SK-N-SH treated with all-trans-retinoic acid at 6 μM for 48 hours (cell line): ENCODE data around the gene FGF19.

Experiments
- ATAC-seq: fragments of 200-7000 bp; cut with Tn5 transposase; 3 replicates; pipeline ENCODE4 v1.9.1; 2020; ENCODE audit warnings: mild to moderate bottlenecking, moderate library complexity
- ARNTL ChIP-seq: fragments of 450-650 bp; formaldehyde crosslinking; IDR thresholded peaks from 2 replicates; pipeline ENCODE4 v1.5.0; 2020; ENCODE audit warnings: low read depth, mild to moderate bottlenecking, moderate library complexity, borderline replicate concordance
- BACH2 ChIP-seq: fragments of 250-450 bp; sonication (Bioruptor Pico); IDR thresholded peaks from 2 replicates; pipeline ENCODE4 v1.9.0; 2021; ENCODE audit warnings: mild to moderate bottlenecking, borderline replicate concordance
- CREB5 ChIP-seq: fragments of 250-450 bp; sonication (Bioruptor Pico); IDR thresholded peaks from 2 replicates; pipeline ENCODE4 v1.5.1; 2020; ENCODE audit warnings: low read depth, mild to moderate bottlenecking, moderate library complexity
- CSRNP3 ChIP-seq: fragments of 250-450 bp; sonication (Bioruptor Pico); IDR thresholded peaks from 2 replicates; pipeline ENCODE4 v1.5.1; 2021; ENCODE audit warnings: mild to moderate bottlenecking, moderate library complexity
- ESRRG ChIP-seq: fragments of 250-450 bp; sonication (Bioruptor Pico); IDR thresholded peaks from 2 replicates; pipeline ENCODE4 v1.6.1; 2021; ENCODE audit warnings: mild to moderate bottlenecking
- GLIS3 ChIP-seq: fragments of 250-450 bp; sonication (Bioruptor Pico); IDR thresholded peaks from 2 replicates; pipeline ENCODE4 v1.5.0; 2020; ENCODE audit warnings: mild to moderate bottlenecking, moderate library complexity
- ISL1 ChIP-seq: fragments of 250-450 bp; sonication (Bioruptor Pico); IDR thresholded peaks from 2 replicates; pipeline ENCODE4 v2.1.2; 2022; ENCODE audit warnings: mild to moderate bottlenecking, moderate library complexity
- OSR1 ChIP-seq: fragments of 250-450 bp; sonication (Bioruptor Pico); IDR thresholded peaks from 2 replicates; pipeline ENCODE4 v1.8.0; 2022; ENCODE audit warnings: moderate library complexity, mild to moderate bottlenecking, inconsistent platforms
- POU6F1 ChIP-seq: fragments of 250-450 bp; sonication (Bioruptor Pico); IDR thresholded peaks from 2 replicates; pipeline ENCODE4 v1.8.0; 2021; ENCODE audit warnings: low read depth, mild to moderate bottlenecking, moderate library complexity, borderline replicate concordance
- PPARA ChIP-seq: fragments of 250-450 bp; sonication (Bioruptor Pico); IDR thresholded peaks from 2 replicates; pipeline ENCODE4 v1.5.0; 2020; ENCODE audit warnings: mild to moderate bottlenecking, borderline replicate concordance
- RARB ChIP-seq: fragments of 250-450 bp; sonication (Bioruptor Pico); IDR thresholded peaks from 2 replicates; pipeline ENCODE4 v1.8.0; 2021; ENCODE audit warnings: mild to moderate bottlenecking, moderate library complexity
- SNAI2 ChIP-seq: fragments of 250-450 bp; sonication (Bioruptor Pico); IDR thresholded peaks from 2 replicates; pipeline ENCODE4 v1.5.0; 2020; ENCODE audit warnings: mild to moderate bottlenecking, moderate library complexity
- TOX ChIP-seq: fragments of 250-450 bp; sonication (Bioruptor Pico); IDR thresholded peaks from 2 replicates; pipeline ENCODE4 v1.8.0; 2021; ENCODE audit warnings: mild to moderate bottlenecking, moderate library complexity, borderline replicate concordance
- TSHZ2 ChIP-seq: fragments of 250-450 bp; sonication (Bioruptor Pico); IDR thresholded peaks from 2 replicates; pipeline ENCODE4 v1.5.0; 2020; ENCODE audit warnings: mild to moderate bottlenecking, moderate library complexity
- ZC3H10 ChIP-seq: fragments of 250-450 bp; sonication (Bioruptor Pico); IDR thresholded peaks from 2 replicates; pipeline ENCODE4 v1.5.1; 2021; ENCODE audit warnings: mild to moderate bottlenecking, moderate library complexity
- ZFP3 ChIP-seq: fragments of 250-450 bp; sonication (Bioruptor Pico); IDR thresholded peaks from 2 replicates; pipeline ENCODE4 v1.5.0; 2020; ENCODE audit warnings: mild to moderate bottlenecking, moderate library complexity
- ZFP30 ChIP-seq: fragments of 450-650 bp; formaldehyde crosslinking; IDR thresholded peaks from 2 replicates; pipeline ENCODE4 v1.5.0; 2022; ENCODE audit warnings: mild to moderate bottlenecking, moderate library complexity
- ZNF565 ChIP-seq: fragments of 450-650 bp; formaldehyde crosslinking; conservative IDR thresholded peaks from 2 replicates; pipeline ENCODE4 v1.5.0; 2020; ENCODE audit warnings: low read depth, mild to moderate bottlenecking, moderate library complexity
- ZNF70 ChIP-seq: fragments of 450-650 bp; formaldehyde crosslinking; IDR thresholded peaks from 2 replicates; pipeline ENCODE4 v1.5.0; 2020; ENCODE audit warnings: mild to moderate bottlenecking, moderate library complexity
- ZNF8 ChIP-seq: fragments of 450-650 bp; formaldehyde crosslinking; IDR thresholded peaks from 2 replicates; pipeline ENCODE4 v1.5.0; 2020; ENCODE audit warnings: mild to moderate bottlenecking, moderate library complexity

FGF19 gene

GRCh38 chr11:69666261-69666660 is 37.6 kb downstream of the FGF19 start (continued):
- TF ChIP-seq ZNF565 (CRISPR knock-in tag) (no peak), ISL1 (no peak), CSRNP3 (no peak), BACH2 (CRISPR knock-in tag) (no peak), ZFP3 (CRISPR knock-in tag) (no peak)

- no peak for ATAC-seq
- TF ChIP-seq SNAI2 (no peak), CREB5 (no peak), ZC3H10 (CRISPR knock-in tag) (no peak), OSR1 (CRISPR knock-in tag) (no peak)
- TF ChIP-seq, all 23 proteins: peak for 0
Observed at GRCh38 chr11:69665669-69666068, 38.2 kb downstream of the FGF19 start.

GRCh38 chr11:69664901-69665300 is 38.9 kb downstream of the FGF19 start:
- no peak for ATAC-seq
- TF ChIP-seq ISL1: no peak
- no peak for TF ChIP-seq ZFP3 (CRISPR knock-in tag)
- TF ChIP-seq ZNF8 (CRISPR knock-in tag): no peak
- no peak for TF ChIP-seq GLIS3 (CRISPR knock-in tag)
- no peak for TF ChIP-seq TOX (CRISPR knock-in tag)
- no peak for TF ChIP-seq ZC3H10 (CRISPR knock-in tag)
- no peak for TF ChIP-seq ARNTL (CRISPR knock-in tag)

- TF ChIP-seq ZNF565 (CRISPR knock-in tag): no peak
- no peak for TF ChIP-seq PPARA
- no peak for TF ChIP-seq RARB (CRISPR knock-in tag)
- TF ChIP-seq ZFP3 (CRISPR knock-in tag): no peak
- TF ChIP-seq ZC3H10 (CRISPR knock-in tag): no peak
- TF ChIP-seq OSR1 (CRISPR knock-in tag): no peak
- TF ChIP-seq CSRNP3: no peak
- TF ChIP-seq SNAI2: no peak
- no peak for TF ChIP-seq TSHZ2
- no peak for TF ChIP-seq BACH2 (CRISPR knock-in tag)
- TF ChIP-seq ZNF70 (CRISPR knock-in tag): no peak
- TF ChIP-seq ZFP30 (CRISPR knock-in tag): no peak
- no peak for TF ChIP-seq ESRRG (CRISPR knock-in tag)
- no peak for TF ChIP-seq TOX (CRISPR knock-in tag)
- TF ChIP-seq ISL1: no peak
- TF ChIP-seq ARNTL (CRISPR knock-in tag): no peak
- TF ChIP-seq CREB5: no peak
- no peak for TF ChIP-seq GLIS3 (CRISPR knock-in tag)
- TF ChIP-seq POU6F1 (CRISPR knock-in tag): no peak
Observed at GRCh38 chr11:69664103-69664775, 39.6 kb downstream of the FGF19 start.

More at GRCh38 chr11:69664103-69664775, 39.6 kb downstream of the FGF19 start:
- ATAC-seq: no peak
